SU-DHL-6 (cell line): ENCODE measurements around the gene MYO7A.

Experiments
- CTCF ChIP-seq: fragments of 200-600 bp; sonication (generic); IDR thresholded peaks from one replicate; pipeline ENCODE4 v1.5.1; 2017; ENCODE audit warnings: antibody characterized with exemption, mild to moderate bottlenecking, low read length, moderate library complexity; ENCODE audit not compliant: insufficient read depth, poor library complexity, severe bottlenecking
- EZH2phosphoT487 ChIP-seq: fragments of 200-600 bp; sonication (generic), shearing (Covaris generic); conservative IDR thresholded peaks from 2 replicates; pipeline ENCODE4 v1.6.1; 2018; ENCODE audit warnings: mild to moderate bottlenecking, antibody characterized with exemption, low read length, moderate library complexity, mixed read lengths

GRCh38 chr11:77198440-77198849, 70.4 kb downstream of the MYO7A start:
- TF ChIP-seq CTCF (peak; percentile 69), EZH2phosphoT487 (no peak)
